Measurements from ENCODE around the gene MBP.

Gene MBP

DNA sequence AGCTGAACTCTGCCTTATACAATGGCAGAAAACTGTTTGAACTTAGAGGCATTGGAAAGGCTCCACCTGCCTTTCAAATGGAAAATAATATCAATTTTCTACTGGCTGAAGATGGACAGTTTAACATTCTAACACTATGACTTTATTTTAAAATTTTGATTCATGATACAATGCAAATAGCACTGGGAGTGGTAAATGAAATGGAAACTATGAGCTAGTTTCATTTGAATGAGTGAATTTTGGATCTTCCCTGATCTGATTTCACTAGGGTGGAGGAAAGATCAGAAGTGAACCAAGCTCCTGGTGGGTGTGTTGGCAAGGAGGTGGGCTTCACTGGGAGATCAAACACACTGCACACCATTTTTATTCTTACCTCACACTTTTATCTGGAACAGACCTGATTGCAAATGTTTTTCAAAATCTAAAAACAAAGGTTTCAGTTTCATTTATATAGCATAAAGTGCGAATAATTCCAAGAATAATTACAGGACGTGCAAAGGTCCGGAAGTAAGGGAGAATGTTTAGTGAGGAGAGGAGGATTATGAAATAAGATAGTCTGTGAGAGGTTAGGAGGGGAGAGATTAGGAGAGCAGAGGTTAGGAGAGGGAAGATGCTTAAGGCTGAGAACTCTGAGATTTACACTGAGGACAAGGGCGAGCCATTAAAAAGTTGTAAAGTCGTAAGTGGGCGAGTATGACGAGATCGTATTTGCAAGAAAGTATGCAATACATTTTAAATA lies 18.6 kb upstream of the MBP start:
- intact Hi-C loops (cut with DNase I; ENCODE audit: low total_unique reads) = no loop called here
- no peak overlapping the region for H3K4me3 ChIP-seq
- H3K4me1 ChIP-seq = no peaks in the 10 kb centered on the region
- no peaks in the 10 kb centered on the region for H3K36me3 ChIP-seq
- no peaks in the 10 kb centered on the region for H3K27me3 ChIP-seq
- H3K27ac ChIP-seq = no peak overlapping the region
- H3K9me3 ChIP-seq = no peaks in the 10 kb centered on the region
- no peak for TF ChIP-seq CTCF (IDR thresholded peaks at IDR 0.05)
- no peak for DNase-seq

DNA sequence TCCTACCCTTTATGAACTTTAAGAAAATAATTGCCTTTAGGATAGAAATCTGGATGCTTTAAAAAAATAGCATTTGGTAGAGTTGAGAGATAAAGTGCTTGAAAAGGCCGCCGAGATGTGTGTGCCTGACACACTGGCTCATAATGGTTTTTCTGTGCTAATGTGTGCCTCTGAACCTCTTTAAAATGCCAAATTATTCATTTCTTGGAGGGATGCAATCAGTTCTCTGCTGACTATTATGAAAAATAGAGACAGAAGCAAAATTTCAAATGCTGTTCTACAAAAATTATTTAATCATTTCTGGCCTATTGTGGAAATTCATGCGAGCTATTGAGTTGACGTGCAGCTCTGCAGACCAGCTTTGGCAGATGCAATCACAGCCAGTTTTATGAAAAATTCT lies 18.0 kb upstream of the MBP start:
- DNase-seq = no peak
- H3K36me3 ChIP-seq = no peaks in the 10 kb centered on the region
- no peak overlapping the region for H3K4me3 ChIP-seq
- intact Hi-C loops (cut with DNase I; ENCODE audit: low total_unique reads) = no loop called here
- H3K27ac ChIP-seq = no peak overlapping the region
- H3K4me1 ChIP-seq = no peaks in the 10 kb centered on the region
- no peaks in the 10 kb centered on the region for H3K9me3 ChIP-seq
- H3K27me3 ChIP-seq = no peaks in the 10 kb centered on the region
- no peak for TF ChIP-seq CTCF (IDR thresholded peaks at IDR 0.05)

- H3K9me3 ChIP-seq = peaks cover 0 to 3% (median 0%) of the 10 kb centered on the region in 3 donors
- no peak for DNase-seq
- no peaks in the 10 kb centered on the region for H3K27me3 ChIP-seq
- H3K36me3 ChIP-seq = no peaks in the 10 kb centered on the region
- no peak overlapping the region for H3K27ac ChIP-seq
- intact Hi-C loops (cut with DNase I; ENCODE audit: low total_unique reads) = no loop called here
- H3K4me3 ChIP-seq = no peak overlapping the region
- no peaks in the 10 kb centered on the region for H3K4me1 ChIP-seq
- no peak for TF ChIP-seq CTCF (IDR thresholded peaks at IDR 0.05)
These were observed 15.7 kb upstream of the MBP start for GRCh38 chr18:77148289-77148688.

GRCh38 chr18:77147418-77147852 lies 14.9 kb upstream of the MBP start:
- DNase-seq = no peak
- Histone ChIP-seq H3K36me3 (no peaks in the 10 kb centered on the region), H3K27ac (no peak overlapping the region), H3K4me1 (no peaks in the 10 kb centered on the region), H3K4me3 (no peak overlapping the region), H3K9me3 (peaks cover 0 to 7% (median 0%) of the 10 kb centered on the region in 3 donors), H3K27me3 (no peaks in the 10 kb centered on the region)
- TF ChIP-seq CTCF (IDR thresholded peaks at IDR 0.05) = no peak
- intact Hi-C loops (cut with DNase I; ENCODE audit: low total_unique reads) = no loop called here

GRCh38 chr18:77146249-77147080 lies 13.9 kb upstream of the MBP start:
- no peak for DNase-seq
- H3K27ac ChIP-seq = no peak overlapping the region
- intact Hi-C loops (cut with DNase I; ENCODE audit: low total_unique reads) = no loop called here
- H3K4me1 ChIP-seq = no peaks in the 10 kb centered on the region
- no peak overlapping the region for H3K4me3 ChIP-seq
- no peaks in the 10 kb centered on the region for H3K27me3 ChIP-seq
- no peaks in the 10 kb centered on the region for H3K36me3 ChIP-seq
- no peak for TF ChIP-seq CTCF (IDR thresholded peaks at IDR 0.05)
- peaks cover 0 to 7% (median 0%) of the 10 kb centered on the region in 3 donors for H3K9me3 ChIP-seq
